Upper lobe of right lung (tissue), 1 donor: ENCODE results near the gene KIAA1217. TPM values are rescaled to one million over a fixed set of nuclear protein-coding genes. Genes with fewer than 3 reads are reported as not detected.

Experiments
- ATAC-seq: fragments of 200-7000 bp; cut with Tn5 transposase; one replicate; pipeline ENCODE4 v1.9.1; 2020; ENCODE audit warnings: mild to moderate bottlenecking, moderate library complexity
- DNase-seq: peaks from one replicate; pipeline ENCODE4 v3.0.0-alpha.2; 2020
- H3K27ac ChIP-seq: fragments of 200-600 bp; one replicate; pipeline ENCODE4 v1.8.0; 2022
- H3K27me3 ChIP-seq: fragments of 200-600 bp; one replicate; pipeline ENCODE4 v1.8.0; 2022; ENCODE audit warnings: mild to moderate bottlenecking
- H3K36me3 ChIP-seq: fragments of 200-600 bp; one replicate; pipeline ENCODE4 v1.8.0; 2022
- H3K4me1 ChIP-seq: fragments of 200-600 bp; one replicate; pipeline ENCODE4 v1.8.0; 2022
- H3K4me3 ChIP-seq: fragments of 200-600 bp; one replicate; pipeline ENCODE4 v1.8.0; 2022; ENCODE audit warnings: mild to moderate bottlenecking
- H3K9me3 ChIP-seq: fragments of 200-600 bp; one replicate; pipeline ENCODE4 v1.8.0; 2022
- CTCF ChIP-seq: fragments of 200-600 bp; IDR thresholded peaks from one replicate; pipeline ENCODE4 v1.8.0; 2022; ENCODE audit warnings: antibody characterized with exemption
- intact Hi-C: fragments of 100-400 bp; cut with DNase I; formaldehyde crosslinking; loops from one replicate; pipeline ENCODE4 v1.11.0; 2022
- total RNA-seq: library from RNA; stranded (reverse); fragmentation: NEBNext Ultra II Directional; extraction: Animal tissue kit (Norgen Biotek cat#: 25700); gene quantifications from one replicate; pipeline ENCODE4 v1.2.1, GENCODE V29; 2021
- donor health status: DM: no; HTN: yes; CAD: no; lungs with severe emphysema.

KIAA1217 gene
- total RNA-seq, 1 donor from 2014 or later, result 23.5 TPM

- TF ChIP-seq CTCF, result no peak
- intact Hi-C loops, result no loop called here
- Histone ChIP-seq H3K4me1 (no peaks in the 10 kb centered on the region), H3K4me3 (peak overlapping the region; percentile 17), H3K27ac (peak overlapping the region; percentile 61), H3K27me3 (no peaks in the 10 kb centered on the region), H3K36me3 (no peaks in the 10 kb centered on the region), H3K9me3 (no peaks in the 10 kb centered on the region)
- DNase-seq (no peak), ATAC-seq (no peak)
Observed at GRCh38 chr10:24239289-24240040, 30.5 kb downstream of the KIAA1217 start.

GRCh38 chr10:24240041-24240751 is 31.3 kb downstream of the KIAA1217 start:
- no peaks in the 10 kb centered on the region for H3K27me3 ChIP-seq
- no peaks in the 10 kb centered on the region for H3K9me3 ChIP-seq
- no peaks in the 10 kb centered on the region for H3K36me3 ChIP-seq
- H3K27ac ChIP-seq, result peak overlapping the region; percentile 61
- ATAC-seq, result peak; percentile 53
- intact Hi-C loops, result no loop called here
- DNase-seq, result no peak
- H3K4me3 ChIP-seq, result peak overlapping the region; percentile 17
- TF ChIP-seq CTCF, result no peak
- no peaks in the 10 kb centered on the region for H3K4me1 ChIP-seq

- H3K36me3 ChIP-seq, result no peaks in the 10 kb centered on the region
- ATAC-seq, result no peak
- no peak overlapping the region for H3K4me3 ChIP-seq
- no peaks in the 10 kb centered on the region for H3K4me1 ChIP-seq
- intact Hi-C loops, result no loop called here
- H3K9me3 ChIP-seq, result no peaks in the 10 kb centered on the region
- TF ChIP-seq CTCF, result no peak
- H3K27ac ChIP-seq, result no peak overlapping the region
- no peaks in the 10 kb centered on the region for H3K27me3 ChIP-seq
- DNase-seq, result no peak
Observed at GRCh38 chr10:24241536-24242040, 32.6 kb downstream of the KIAA1217 start.

GRCh38 chr10:24242562-24242961 is 33.6 kb downstream of the KIAA1217 start:
- Histone ChIP-seq H3K27me3 (no peaks in the 10 kb centered on the region), H3K4me3 (no peak overlapping the region), H3K4me1 (no peaks in the 10 kb centered on the region), H3K36me3 (no peaks in the 10 kb centered on the region), H3K9me3 (no peaks in the 10 kb centered on the region), H3K27ac (no peak overlapping the region)
- ATAC-seq (no peak), DNase-seq (no peak)
- intact Hi-C loops, result no loop called here
- TF ChIP-seq CTCF, result no peak

- DNase-seq (no peak), ATAC-seq (no peak)
- Histone ChIP-seq H3K36me3 (no peaks in the 10 kb centered on the region), H3K9me3 (no peaks in the 10 kb centered on the region), H3K4me1 (no peaks in the 10 kb centered on the region), H3K4me3 (no peak overlapping the region), H3K27me3 (no peaks in the 10 kb centered on the region), H3K27ac (no peak overlapping the region)
- no peak for TF ChIP-seq CTCF
- intact Hi-C loops, result no loop called here
Observed at GRCh38 chr10:24246365-24246764, 37.4 kb downstream of the KIAA1217 start.
